ENCODE data around the gene ADAMTS9.

Gene ADAMTS9

GRCh38 chr3:64687781-64688604, at the start of gene ADAMTS9:
TSS of gene ADAMTS9 (minus strand) at chr3:64688000. CDS start at chr3:64687657, 343 bp downstream.
- no peak for DNase-seq

- no peak for DNase-seq
These were observed 44.8 kb upstream of the ADAMTS9 start for GRCh38 chr3:64732576-64732975.

- no peak for DNase-seq
These were observed 42.9 kb upstream of the ADAMTS9 start for GRCh38 chr3:64730681-64731080.

- DNase-seq = no peak
These were observed 41.2 kb upstream of the ADAMTS9 start for GRCh38 chr3:64728994-64729393.

- DNase-seq = no peak
These were observed 40.6 kb upstream of the ADAMTS9 start for GRCh38 chr3:64728428-64728827.

- no peak for DNase-seq
These were observed 38.8 kb upstream of the ADAMTS9 start for GRCh38 chr3:64726414-64727090.

GRCh38 chr3:64718976-64719375, 31.2 kb upstream of the ADAMTS9 start:
- no peak for DNase-seq

- no peak for DNase-seq
These were observed 30.2 kb upstream of the ADAMTS9 start for GRCh38 chr3:64717872-64718613.

- no peak for DNase-seq
These were observed 29.6 kb upstream of the ADAMTS9 start for GRCh38 chr3:64717411-64717810.

GRCh38 chr3:64716110-64716710, 28.4 kb upstream of the ADAMTS9 start:
- no peak for DNase-seq

- no peak for DNase-seq
These were observed 27.6 kb upstream of the ADAMTS9 start for GRCh38 chr3:64715211-64715982.

GRCh38 chr3:64708456-64708855, 20.7 kb upstream of the ADAMTS9 start:
- no peak for DNase-seq

GRCh38 chr3:64705946-64706345, 18.1 kb upstream of the ADAMTS9 start:
- DNase-seq = no peak

- DNase-seq = no peak
These were observed 9.1 kb upstream of the ADAMTS9 start for GRCh38 chr3:64696896-64697295.

GRCh38 chr3:64694114-64694513, 6.3 kb upstream of the ADAMTS9 start:
- DNase-seq = no peak

- no peak for DNase-seq
These were observed 5.2 kb upstream of the ADAMTS9 start for GRCh38 chr3:64693031-64693430.

- no peak for DNase-seq
These were observed 3.3 kb upstream of the ADAMTS9 start for GRCh38 chr3:64691051-64691450.

- no peak for DNase-seq
These were observed 567 bp downstream of the ADAMTS9 start for GRCh38 chr3:64687086-64687780.

- DNase-seq = no peak
These were observed 1.3 kb downstream of the ADAMTS9 start for GRCh38 chr3:64686446-64686908.

GRCh38 chr3:64685800-64686445, 1.9 kb downstream of the ADAMTS9 start:
- no peak for DNase-seq

GRCh38 chr3:64685331-64685799, 2.4 kb downstream of the ADAMTS9 start:
- DNase-seq = no peak
